NCI-H1417 treated with DMSO at 0.1 percent for 48 hours (cell line): ENCODE data around the gene OR9G4.

Source experiments
- DNase-seq: peaks from one replicate; lab custom pipeline; 2025; lab: John Stamatoyannopoulos, UW

OR9G4 gene

DNA sequence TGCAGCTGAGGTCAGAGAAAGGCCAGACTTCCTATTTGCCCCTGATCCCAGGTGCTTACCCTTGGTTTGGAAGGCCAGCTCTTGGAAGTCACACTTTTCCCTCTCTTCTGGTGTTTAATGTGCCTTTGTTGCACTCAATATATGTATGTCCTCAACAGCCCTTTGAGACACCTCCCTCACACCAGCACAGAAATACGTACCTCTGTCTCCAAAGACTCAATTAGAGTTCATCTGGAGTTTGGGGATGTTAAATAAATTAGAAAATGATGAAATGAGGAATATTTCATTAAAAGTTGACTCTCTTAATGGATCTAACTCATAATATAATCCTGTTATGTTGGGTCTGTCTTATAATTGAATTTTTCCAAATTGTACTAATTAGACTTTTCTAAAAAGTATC lies at the start of gene OR9G4:
TSS of gene OR9G4 (minus strand) at position 101 of the 400 bp plus-strand sequence. CDS start 4,931 bp downstream, outside the sequence.
- no peak for DNase-seq

- no peak for DNase-seq
Observed at GRCh38 chr11:56783448-56784041, 35.0 kb upstream of the OR9G4 start.

GRCh38 chr11:56782167-56782847 lies 33.8 kb upstream of the OR9G4 start:
- no peak for DNase-seq

GRCh38 chr11:56776809-56777208 lies 28.3 kb upstream of the OR9G4 start:
- no peak for DNase-seq

DNA sequence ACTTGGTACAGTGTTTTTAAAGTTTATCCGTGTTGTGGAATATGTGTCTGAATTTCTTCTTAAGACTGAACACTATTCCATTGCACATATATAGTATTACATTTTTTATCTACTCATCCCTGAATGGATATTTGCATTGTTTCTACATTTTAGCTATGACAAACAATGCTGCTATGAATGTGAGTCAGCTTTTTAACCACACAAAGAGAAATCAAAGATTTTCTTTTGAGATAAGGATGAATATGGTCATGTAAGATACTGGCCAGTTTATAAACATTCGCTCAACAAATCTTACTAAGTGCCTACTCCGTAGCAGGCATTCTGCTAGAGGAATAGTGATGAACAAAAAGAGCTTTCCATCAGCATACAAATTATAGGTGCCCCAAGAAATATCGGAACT lies 16.5 kb upstream of the OR9G4 start:
- no peak for DNase-seq

- DNase-seq: no peak
Observed at GRCh38 chr11:56751480-56751879, 3.0 kb upstream of the OR9G4 start.

DNA sequence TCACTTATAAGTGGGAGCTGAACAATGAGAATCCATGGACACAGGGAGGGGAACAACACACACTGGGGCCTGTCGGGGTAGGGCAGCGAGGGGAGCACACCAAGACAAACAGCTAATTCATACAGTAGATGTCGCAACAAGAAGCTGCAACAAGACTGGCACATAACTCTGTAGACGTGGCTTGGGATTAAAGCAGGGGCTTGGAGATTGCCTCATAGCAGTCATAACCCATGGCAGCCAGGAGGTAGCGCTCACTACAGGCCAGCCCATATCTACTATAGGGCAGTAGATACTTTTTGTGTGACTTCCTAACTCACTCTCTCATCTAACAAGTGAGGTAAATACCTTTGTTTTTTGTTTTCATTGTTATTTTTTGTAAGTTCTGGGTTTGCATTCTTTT lies 1.7 kb upstream of the OR9G4 start:
- DNase-seq: no peak

DNA sequence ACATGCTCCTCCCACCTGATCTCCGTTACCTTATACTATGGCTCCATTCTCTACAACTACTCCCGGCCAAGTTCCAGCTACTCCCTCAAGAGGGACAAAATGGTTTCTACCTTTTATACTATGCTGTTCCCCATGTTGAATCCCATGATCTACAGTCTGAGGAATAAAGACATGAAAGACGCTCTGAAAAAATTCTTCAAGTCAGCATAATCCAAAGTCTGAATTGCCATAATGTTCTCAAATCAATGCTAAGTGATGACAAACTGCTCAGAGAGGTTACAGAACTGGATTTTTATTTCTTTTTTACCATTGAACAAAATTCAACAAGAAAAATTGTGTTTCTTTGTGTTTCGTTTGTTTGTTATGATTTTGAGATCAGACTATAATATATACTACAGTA lies 7.6 kb downstream of the OR9G4 start:
- DNase-seq: no peak

DNA sequence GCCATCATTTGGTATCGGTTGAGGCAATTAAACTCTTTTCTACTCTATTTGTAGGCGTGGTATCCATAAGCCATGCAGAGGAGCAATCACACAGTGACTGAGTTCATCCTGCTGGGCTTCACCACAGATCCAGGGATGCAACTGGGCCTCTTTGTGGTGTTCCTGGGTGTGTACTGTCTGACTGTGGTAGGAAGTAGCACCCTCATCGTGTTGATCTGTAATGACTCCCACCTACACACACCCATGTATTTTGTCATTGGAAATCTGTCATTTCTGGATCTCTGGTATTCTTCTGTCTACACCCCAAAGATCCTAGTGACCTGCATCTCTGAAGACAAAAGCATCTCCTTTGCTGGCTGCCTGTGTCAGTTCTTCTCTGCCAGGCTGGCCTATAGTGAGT lies 8.4 kb downstream of the OR9G4 start:
- DNase-seq: no peak

GRCh38 chr11:56720513-56720912 lies 28.0 kb downstream of the OR9G4 start:
- DNase-seq: no peak

GRCh38 chr11:56716379-56716854 lies 32.1 kb downstream of the OR9G4 start:
- DNase-seq: no peak

DNA sequence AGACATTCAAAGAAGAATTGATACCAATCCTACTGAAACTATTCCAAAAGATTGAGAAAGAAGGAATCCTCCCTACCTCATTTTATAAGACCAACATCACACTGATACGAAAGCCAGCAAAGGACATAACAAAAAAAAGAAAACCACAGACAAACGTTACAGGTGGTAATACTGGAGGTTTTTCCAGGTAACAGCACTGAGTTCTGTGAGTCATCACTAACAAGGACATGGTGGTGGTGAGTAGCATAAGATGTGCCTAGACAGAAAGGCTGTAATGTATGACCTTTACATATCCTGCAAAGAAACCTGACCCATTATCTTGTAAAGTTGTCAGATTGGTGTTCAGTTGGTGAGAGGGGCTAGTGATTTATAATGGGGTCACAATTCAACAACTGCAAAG lies 34.3 kb downstream of the OR9G4 start:
- DNase-seq: no peak

DNA sequence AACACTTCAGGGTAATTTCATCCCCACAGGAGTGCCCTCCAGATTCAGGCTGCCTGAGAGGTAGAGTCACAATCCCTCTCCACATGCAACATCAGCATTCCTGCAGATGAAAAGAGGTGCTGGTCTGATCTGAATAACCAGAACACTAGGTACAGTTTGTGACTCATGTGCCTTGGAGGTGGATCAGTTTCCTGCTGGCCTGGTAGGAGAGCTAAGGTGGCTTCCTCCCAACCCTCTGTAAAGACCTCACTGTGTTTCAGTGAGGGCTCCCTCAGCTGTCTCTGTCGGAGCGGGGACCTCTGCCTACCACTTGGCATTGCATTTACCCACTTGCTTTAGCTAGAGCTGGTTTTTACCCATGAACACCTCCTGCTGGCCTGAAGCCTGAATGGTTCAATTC lies 42.0 kb downstream of the OR9G4 start:
- no peak for DNase-seq

DNA sequence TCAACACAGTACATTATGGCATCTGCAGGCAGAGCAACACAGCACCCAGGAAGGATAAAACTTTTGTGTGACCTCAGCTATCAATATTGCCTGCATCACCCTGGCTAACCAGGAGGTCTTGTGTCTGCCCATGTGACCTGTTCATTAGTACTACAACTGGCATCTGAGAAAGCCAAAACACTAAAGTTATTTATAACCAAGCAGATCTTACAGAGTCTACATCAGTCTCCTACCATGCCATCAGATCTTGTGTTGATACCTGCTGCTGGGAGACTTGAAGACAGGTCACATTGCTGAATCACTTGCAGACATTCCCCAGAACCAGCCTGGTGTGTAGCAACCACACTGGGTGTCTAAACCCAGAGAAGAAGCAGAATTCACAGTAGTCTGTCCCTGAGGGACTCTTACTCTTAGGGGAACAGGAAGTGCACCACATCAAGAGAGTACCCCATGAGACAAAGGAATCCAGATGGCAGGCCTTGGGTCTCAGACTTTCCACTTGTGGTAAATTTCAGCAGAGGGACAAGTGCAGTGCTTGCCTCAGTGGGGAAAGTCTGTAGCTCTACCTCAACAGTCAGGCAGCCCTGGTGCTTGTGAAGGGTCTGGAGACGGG lies 42.6 kb downstream of the OR9G4 start:
- DNase-seq: no peak

GRCh38 chr11:56700914-56701485 lies 47.5 kb downstream of the OR9G4 start:
- DNase-seq: no peak

DNA sequence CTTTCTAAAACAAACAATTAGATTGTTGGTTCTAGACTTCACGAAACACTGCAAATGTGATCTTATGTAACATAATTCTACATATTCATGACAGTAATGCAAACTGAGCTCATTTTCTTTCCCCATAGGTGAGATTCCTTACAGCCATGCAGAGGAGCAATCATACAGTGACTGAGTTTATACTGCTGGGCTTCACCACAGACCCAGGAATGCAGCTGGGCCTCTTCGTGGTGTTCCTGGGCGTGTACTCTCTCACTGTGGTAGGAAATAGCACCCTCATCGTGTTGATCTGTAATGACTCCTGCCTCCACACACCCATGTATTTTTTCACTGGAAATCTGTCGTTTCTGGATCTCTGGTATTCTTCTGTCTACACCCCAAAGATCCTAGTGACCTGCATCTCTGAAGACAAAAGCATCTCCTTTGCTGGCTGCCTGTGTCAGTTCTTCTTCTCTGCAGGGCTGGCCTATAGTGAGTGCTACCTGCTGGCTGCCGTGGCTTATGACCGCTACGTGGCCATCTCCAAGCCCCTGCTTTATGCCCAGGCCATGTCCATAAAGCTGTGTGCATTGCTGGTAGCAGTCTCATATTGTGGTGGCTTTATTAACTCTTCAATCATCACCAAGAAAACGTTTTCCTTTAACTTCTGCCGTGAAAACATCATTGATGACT lies 48.1 kb downstream of the OR9G4 start:
- no peak for DNase-seq

GRCh38 chr11:56698795-56699194 lies 49.7 kb downstream of the OR9G4 start, which contains the start of gene OR9G1:
TSS of gene OR9G1 (plus strand) at chr11:56699095. CDS start at chr11:56700388, 1,293 bp downstream.
- no peak for DNase-seq

DNA sequence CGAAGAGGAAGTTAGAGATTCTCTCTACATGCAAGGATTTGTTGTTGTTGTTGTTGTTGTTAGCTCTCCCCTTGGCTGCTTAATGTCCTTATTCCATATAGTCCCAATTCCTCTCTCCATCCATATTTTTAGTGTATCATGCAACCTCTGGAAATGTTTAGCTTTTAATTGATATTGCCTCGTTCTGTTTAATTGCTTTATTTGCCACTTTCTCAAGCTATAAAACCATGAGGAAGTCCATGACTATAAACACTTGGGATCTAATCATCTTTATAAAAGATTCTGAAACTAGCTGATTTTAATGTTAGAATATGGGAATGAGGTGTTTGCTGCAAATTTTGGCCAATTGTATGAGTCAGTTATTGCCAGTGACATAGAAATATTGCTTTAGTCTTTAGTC lies 55.1 kb downstream of the OR9G4 start:
- no peak for DNase-seq
